Subcutaneous adipose tissue (tissue), 4 donors: Measurements from ENCODE around the gene MARK2. TPM values are rescaled to one million over a fixed set of nuclear protein-coding genes. Genes with fewer than 3 reads are reported as not detected.

Experiments used
- CTCF ChIP-seq: fragments of 450-650 bp; IDR thresholded peaks from one replicate; pipeline ENCODE4 v1.5.1; 2016; ENCODE audit warnings: low read depth, mild to moderate bottlenecking, control low read depth, antibody characterized with exemption, moderate library complexity
- total RNA-seq, 4 donors: library from RNA; depleted of rRNA; stranded (reverse); fragments of >200 nt; gene quantifications; one replicate each; pipeline ENCODE4 v1.1.0, GENCODE V29; 2016

The MARK2 gene
- total RNA-seq, 4 donors from 2014 or later, result 9.9 to 16.4 (median 13.3) TPM

GRCh38 chr11:63917692-63918506 is 79.0 kb downstream of the MARK2 start:
- TF ChIP-seq CTCF, result no peak

- no peak for TF ChIP-seq CTCF
These were observed 79.7 kb downstream of the MARK2 start for GRCh38 chr11:63918507-63919191.

- TF ChIP-seq CTCF, result no peak
These were observed 80.6 kb downstream of the MARK2 start for GRCh38 chr11:63919267-63920125.

- TF ChIP-seq CTCF, result no peak
These were observed 81.4 kb downstream of the MARK2 start for GRCh38 chr11:63920126-63920938.

GRCh38 chr11:63920939-63921417 is 82.1 kb downstream of the MARK2 start:
- no peak for TF ChIP-seq CTCF

- no peak for TF ChIP-seq CTCF
These were observed 83.8 kb downstream of the MARK2 start for GRCh38 chr11:63922673-63923192.
